HCT116 (cell line): ENCODE data around the gene FGGY. TPM values are rescaled to one million over a fixed set of nuclear protein-coding genes. Genes with fewer than 3 reads are reported as not detected.

Experiments
- ATAC-seq: fragments of 200-7000 bp; cut with Tn5 transposase; 2 replicates; pipeline ENCODE4 v1.9.1; 2020; ENCODE audit warnings: mild to moderate bottlenecking, moderate library complexity
- BruUV-seq: library from RNA; stranded (reverse); fragments of 400-500 nt; replicated peaks from 2 replicates; lab custom pipeline; 2021; lab: Mats Ljungman, UMichigan
- CTCF ChIA-PET: fragments of 300-600 bp; sonication (Branson Sonifier 250); formaldehyde crosslinking; loops from one replicate; lab custom pipeline; 2021; ENCODE audit warnings: antibody characterized with exemption; lab: Charles Lee
- POLR2A ChIA-PET: fragments of 300-600, 350-600 bp; sonication (Branson Sonifier 250); formaldehyde crosslinking; loops from one replicate; lab custom pipeline; 2021; ENCODE audit warnings: antibody characterized with exemption; lab: Charles Lee
- RAD21 ChIA-PET, 2 experiments: fragments of 300-600 bp; sonication (Branson Sonifier 250); formaldehyde crosslinking; loops; one replicate each; lab custom pipeline; 2023; ENCODE audit warnings: low total read pairs in 2 of 2; ENCODE audit not compliant: uncharacterized antibody in 2 of 2, unreplicated experiment in 2 of 2, low non-redundant PET in 1 of 2; lab: Charles Lee
- DNase-seq: peaks from one replicate; pipeline ENCODE4 v3.0.0-alpha.2; 2010; ENCODE audit warnings: low read depth, low spot score
- H2AFZ ChIP-seq: fragments of 200-600 bp; shearing (Covaris generic), sonication (generic); 2 replicates; pipeline ENCODE4 v1.6.1; 2017; ENCODE audit warnings: low read depth, mixed run types, mixed read lengths, antibody characterized with exemption, low read length; ENCODE audit not compliant: poor library complexity, severe bottlenecking
- H3K27ac ChIP-seq: 2 replicates; pipeline ENCODE4 v1.5.1; 2012; ENCODE audit warnings: low read depth, low read length
- H3K27me3 ChIP-seq: fragments of 200-600 bp; sonication (generic); 2 replicates; pipeline ENCODE4 v1.6.1; 2016; ENCODE audit warnings: mixed run types, low read length, mixed read lengths; ENCODE audit not compliant: insufficient read depth
- H3K36me3 ChIP-seq, 2 experiments: fragments of 200-500 bp in 1 of 2; fragments of 200-600 bp in 1 of 2; sonication (Bioruptor generic) in 1 of 2; sonication (generic) in 1 of 2; 2 replicates each; pipeline versions ENCODE4 v1.5.1 to v1.6.1; 2014 to 2016; ENCODE audit warnings: low read length in 2 of 2, inconsistent platforms in 1 of 2, mixed read lengths in 1 of 2, mixed run types in 1 of 2; ENCODE audit not compliant: insufficient read depth in 2 of 2, control insufficient read depth in 1 of 2
- H3K4me1 ChIP-seq, 2 experiments: fragments of 200-600 bp in 1 of 2; sonication (generic) in 1 of 2; 2 replicates each; pipeline versions ENCODE4 v1.5.1 to v1.6.1; 2012 to 2017; ENCODE audit warnings: low read length in 2 of 2, inconsistent platforms in 1 of 2, mild to moderate bottlenecking in 1 of 2, mixed read lengths in 1 of 2, mixed run types in 1 of 2, moderate library complexity in 1 of 2; ENCODE audit not compliant: insufficient read depth in 2 of 2, control insufficient read depth in 1 of 2
- H3K4me2 ChIP-seq: fragments of 200-600 bp; sonication (generic); 2 replicates; pipeline ENCODE4 v1.6.1; 2017; ENCODE audit warnings: mixed run types, low read length, mixed read lengths
- H3K4me3 ChIP-seq, 2 experiments: fragments of 200-600 bp in 1 of 2; sonication (generic) in 1 of 2; replicated peaks in 1 of 2; 2 replicates each; pipeline ENCODE4 v1.5.1; 2011 to 2016; ENCODE audit warnings: low read length in 2 of 2, control low read depth in 1 of 2, low read depth in 1 of 2, mild to moderate bottlenecking in 1 of 2, mixed read lengths in 1 of 2, mixed run types in 1 of 2
- H3K79me2 ChIP-seq: fragments of 200-600 bp; sonication (generic); 2 replicates; pipeline ENCODE4 v1.6.1; 2017; ENCODE audit warnings: mild to moderate bottlenecking, mixed run types, low read length, moderate library complexity, mixed read lengths; ENCODE audit not compliant: insufficient read depth
- H3K9ac ChIP-seq: fragments of 200-600 bp; sonication (generic); 2 replicates; pipeline ENCODE4 v1.6.1; 2016; ENCODE audit warnings: low read length, mixed read lengths
- H3K9me2 ChIP-seq: fragments of 200-600 bp; sonication (generic), shearing (Covaris generic); 2 replicates; pipeline ENCODE4 v1.6.1; 2017; ENCODE audit warnings: mixed run types, mild to moderate bottlenecking, moderate library complexity; ENCODE audit not compliant: insufficient read depth
- H3K9me3 ChIP-seq, 2 experiments: fragments of 200-500 bp in 1 of 2; fragments of 200-600 bp in 1 of 2; sonication (Bioruptor generic) in 1 of 2; sonication (generic) in 1 of 2; 2 replicates each; pipeline ENCODE4 v1.6.1; 2014 to 2017; ENCODE audit warnings: low read length in 2 of 2, mixed read lengths in 2 of 2, inconsistent platforms in 1 of 2, low read depth in 1 of 2, mild to moderate bottlenecking in 1 of 2, mixed run types in 1 of 2, moderate library complexity in 1 of 2; ENCODE audit not compliant: control insufficient read depth in 1 of 2, insufficient read depth in 1 of 2
- H4K20me1 ChIP-seq: fragments of 200-600 bp; sonication (generic), shearing (Covaris generic); 2 replicates; pipeline ENCODE4 v1.6.1; 2017; ENCODE audit warnings: mixed run types, mild to moderate bottlenecking, moderate library complexity; ENCODE audit not compliant: insufficient read depth
- ATF3 ChIP-seq: IDR thresholded peaks from 2 replicates; pipeline ENCODE4 v1.6.1; 2012
- JUND ChIP-seq: IDR thresholded peaks from 2 replicates; pipeline ENCODE4 v1.6.1; 2012
- RAD21 ChIP-seq: IDR thresholded peaks from 2 replicates; pipeline ENCODE4 v1.6.1; 2012; ENCODE audit warnings: low read depth, mild to moderate bottlenecking
- SP1 ChIP-seq: IDR thresholded peaks from 2 replicates; pipeline ENCODE4 v1.6.1; 2012; ENCODE audit warnings: low read depth
- SRF ChIP-seq: IDR thresholded peaks from 2 replicates; pipeline ENCODE4 v1.6.1; 2012; ENCODE audit warnings: low read depth
- YY1 ChIP-seq: IDR thresholded peaks from 2 replicates; pipeline ENCODE4 v1.6.1; 2011; ENCODE audit warnings: low read length, low read depth, moderate library complexity, mild to moderate bottlenecking; ENCODE audit not compliant: insufficient replicate concordance; ENCODE audit errors: extremely low read depth
- intact Hi-C: fragments of 100-400 bp; cut with micrococcal nuclease; formaldehyde crosslinking; loops from 2 replicates; pipeline ENCODE4 v1.10.0; 2022
- total RNA-seq: library from RNA; stranded (reverse); gene quantifications from one replicate; pipeline ENCODE4 v1.2.1, GENCODE V29; 2021; ENCODE audit not compliant: unreplicated experiment
- TF ChIP-seq, protein P1 (sequence below): IDR thresholded peaks from 2 replicates; pipeline ENCODE4 v1.6.1; 2012; ENCODE audit warnings: low read depth

FGGY gene
- total RNA-seq, 1 experiment from 2014 or later, result 10.6 TPM

DNA sequence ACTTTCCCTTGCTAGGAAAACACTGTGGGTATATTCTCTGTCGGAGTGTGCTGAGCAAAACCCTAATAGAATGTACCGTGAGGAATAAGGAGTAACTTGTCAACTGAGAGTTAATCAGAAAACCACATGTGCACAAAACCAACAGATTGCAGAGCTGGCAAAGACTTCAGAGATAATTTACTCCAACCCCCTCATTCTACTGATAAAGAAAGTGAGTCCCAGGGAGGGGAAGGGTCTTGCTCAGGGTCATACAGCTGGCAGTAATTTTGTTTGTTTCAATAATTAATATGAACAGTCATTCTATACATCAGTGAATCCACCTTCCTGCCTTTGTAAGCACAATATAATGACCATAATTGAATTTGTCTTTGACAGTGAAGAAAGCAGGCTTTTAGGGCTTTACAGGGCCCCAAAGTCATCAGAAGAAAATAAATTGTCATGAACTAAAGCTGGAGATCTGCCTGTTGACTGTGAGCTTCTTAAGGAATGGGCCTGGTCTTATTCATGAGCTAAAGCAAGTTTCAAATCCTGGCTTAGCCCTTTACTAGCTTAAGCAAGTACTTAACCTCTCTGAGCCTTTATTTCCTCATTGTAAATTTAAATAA, 450.6 kb downstream of the FGGY start (continued):
- TF ChIP-seq, protein P1, sequence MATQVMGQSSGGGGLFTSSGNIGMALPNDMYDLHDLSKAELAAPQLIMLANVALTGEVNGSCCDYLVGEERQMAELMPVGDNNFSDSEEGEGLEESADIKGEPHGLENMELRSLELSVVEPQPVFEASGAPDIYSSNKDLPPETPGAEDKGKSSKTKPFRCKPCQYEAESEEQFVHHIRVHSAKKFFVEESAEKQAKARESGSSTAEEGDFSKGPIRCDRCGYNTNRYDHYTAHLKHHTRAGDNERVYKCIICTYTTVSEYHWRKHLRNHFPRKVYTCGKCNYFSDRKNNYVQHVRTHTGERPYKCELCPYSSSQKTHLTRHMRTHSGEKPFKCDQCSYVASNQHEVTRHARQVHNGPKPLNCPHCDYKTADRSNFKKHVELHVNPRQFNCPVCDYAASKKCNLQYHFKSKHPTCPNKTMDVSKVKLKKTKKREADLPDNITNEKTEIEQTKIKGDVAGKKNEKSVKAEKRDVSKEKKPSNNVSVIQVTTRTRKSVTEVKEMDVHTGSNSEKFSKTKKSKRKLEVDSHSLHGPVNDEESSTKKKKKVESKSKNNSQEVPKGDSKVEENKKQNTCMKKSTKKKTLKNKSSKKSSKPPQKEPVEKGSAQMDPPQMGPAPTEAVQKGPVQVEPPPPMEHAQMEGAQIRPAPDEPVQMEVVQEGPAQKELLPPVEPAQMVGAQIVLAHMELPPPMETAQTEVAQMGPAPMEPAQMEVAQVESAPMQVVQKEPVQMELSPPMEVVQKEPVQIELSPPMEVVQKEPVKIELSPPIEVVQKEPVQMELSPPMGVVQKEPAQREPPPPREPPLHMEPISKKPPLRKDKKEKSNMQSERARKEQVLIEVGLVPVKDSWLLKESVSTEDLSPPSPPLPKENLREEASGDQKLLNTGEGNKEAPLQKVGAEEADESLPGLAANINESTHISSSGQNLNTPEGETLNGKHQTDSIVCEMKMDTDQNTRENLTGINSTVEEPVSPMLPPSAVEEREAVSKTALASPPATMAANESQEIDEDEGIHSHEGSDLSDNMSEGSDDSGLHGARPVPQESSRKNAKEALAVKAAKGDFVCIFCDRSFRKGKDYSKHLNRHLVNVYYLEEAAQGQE, result no peak
- TF ChIP-seq, all 23 proteins: peak for 0

GRCh38 chr1:59748123-59748522, 451.2 kb downstream of the FGGY start:
- Histone ChIP-seq H4K20me1 (no peaks in the 10 kb centered on the region), H3K9me3 (no peaks in the 10 kb centered on the region), H3K9me2 (no peaks in the 10 kb centered on the region), H3K4me3 (no peak overlapping the region), H3K27me3 (no peaks in the 10 kb centered on the region), H3K27ac (no peak overlapping the region), H2AFZ (no peak overlapping the region), H3K79me2 (no peaks in the 10 kb centered on the region), H3K36me3 (no peaks in the 10 kb centered on the region), H3K4me2 (no peak overlapping the region), H3K4me1 (peaks cover 4 to 15% of the 10 kb centered on the region in 2 experiments; a peak in 3 of 4 replicates), H3K9ac (no peak overlapping the region)
- RAD21 ChIA-PET, result no interaction called here
- CTCF ChIA-PET, result no interaction called here
- intact Hi-C loops, result no loop called here
- no peak for DNase-seq
- POLR2A ChIA-PET, result no interaction called here
- ATAC-seq, result no peak
- TF ChIP-seq, protein P1, result no peak
- TF ChIP-seq ATF3 (no peak), RAD21 (no peak), SP1 (no peak), YY1 (no peak), JUND (no peak), SRF (no peak)
- no TSS peak for BruUV-seq
